Retinal pigment epithelial cell (primary cell): ENCODE results near the gene FAM184B.

Experiments used
- DNase-seq: peaks from one replicate; pipeline ENCODE4 v3.0.0-alpha.2; 2010; ENCODE audit warnings: low read depth
- H3K4me3 ChIP-seq: 2 replicates; pipeline ENCODE4 v1.5.1; 2011; ENCODE audit warnings: mild to moderate bottlenecking, low read length, control low read depth, moderate library complexity
- TF ChIP-seq, protein P1 (sequence below): conservative IDR thresholded peaks from 2 replicates; pipeline ENCODE4 v1.5.1; 2011; ENCODE audit warnings: low read depth, low read length, control low read depth, inconsistent platforms

The FAM184B gene

DNA sequence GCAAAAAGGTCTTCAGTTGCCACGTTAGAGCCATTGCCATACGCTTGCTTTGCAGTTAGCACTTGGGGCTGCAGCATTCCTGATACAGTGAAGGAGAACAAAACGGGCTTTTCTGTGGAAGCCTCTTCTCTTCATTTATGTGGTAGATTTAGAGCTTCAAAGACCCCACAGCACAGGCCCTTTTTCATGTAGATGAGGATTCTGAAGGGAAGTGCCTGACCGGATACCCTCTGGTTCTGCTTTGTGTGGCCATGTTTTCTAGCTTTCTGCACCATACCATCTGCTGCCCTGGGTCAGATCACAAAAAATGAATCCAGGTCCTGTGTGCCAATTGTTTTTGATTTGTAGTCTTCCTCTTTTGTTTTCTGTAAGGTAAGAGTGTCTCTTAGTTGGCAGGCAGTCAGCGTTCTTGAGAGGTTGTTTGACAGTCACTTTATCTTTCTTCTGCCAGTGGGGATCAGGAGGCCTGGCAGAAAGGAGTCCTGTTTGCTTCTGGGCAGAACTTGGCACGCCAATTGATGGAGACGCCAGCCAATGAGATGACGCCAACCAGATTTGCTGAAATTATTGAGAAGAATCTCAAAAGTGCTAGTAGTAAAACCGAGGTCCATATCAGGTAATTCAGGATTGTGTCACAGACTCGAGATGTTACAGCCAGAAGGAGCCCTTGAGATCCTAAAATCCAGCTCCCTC is 196.8 kb downstream of the FAM184B start:
- TF ChIP-seq, protein P1, sequence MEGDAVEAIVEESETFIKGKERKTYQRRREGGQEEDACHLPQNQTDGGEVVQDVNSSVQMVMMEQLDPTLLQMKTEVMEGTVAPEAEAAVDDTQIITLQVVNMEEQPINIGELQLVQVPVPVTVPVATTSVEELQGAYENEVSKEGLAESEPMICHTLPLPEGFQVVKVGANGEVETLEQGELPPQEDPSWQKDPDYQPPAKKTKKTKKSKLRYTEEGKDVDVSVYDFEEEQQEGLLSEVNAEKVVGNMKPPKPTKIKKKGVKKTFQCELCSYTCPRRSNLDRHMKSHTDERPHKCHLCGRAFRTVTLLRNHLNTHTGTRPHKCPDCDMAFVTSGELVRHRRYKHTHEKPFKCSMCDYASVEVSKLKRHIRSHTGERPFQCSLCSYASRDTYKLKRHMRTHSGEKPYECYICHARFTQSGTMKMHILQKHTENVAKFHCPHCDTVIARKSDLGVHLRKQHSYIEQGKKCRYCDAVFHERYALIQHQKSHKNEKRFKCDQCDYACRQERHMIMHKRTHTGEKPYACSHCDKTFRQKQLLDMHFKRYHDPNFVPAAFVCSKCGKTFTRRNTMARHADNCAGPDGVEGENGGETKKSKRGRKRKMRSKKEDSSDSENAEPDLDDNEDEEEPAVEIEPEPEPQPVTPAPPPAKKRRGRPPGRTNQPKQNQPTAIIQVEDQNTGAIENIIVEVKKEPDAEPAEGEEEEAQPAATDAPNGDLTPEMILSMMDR: no peak
- DNase-seq: no peak
- H3K4me3 ChIP-seq: no peak overlapping the region

DNA sequence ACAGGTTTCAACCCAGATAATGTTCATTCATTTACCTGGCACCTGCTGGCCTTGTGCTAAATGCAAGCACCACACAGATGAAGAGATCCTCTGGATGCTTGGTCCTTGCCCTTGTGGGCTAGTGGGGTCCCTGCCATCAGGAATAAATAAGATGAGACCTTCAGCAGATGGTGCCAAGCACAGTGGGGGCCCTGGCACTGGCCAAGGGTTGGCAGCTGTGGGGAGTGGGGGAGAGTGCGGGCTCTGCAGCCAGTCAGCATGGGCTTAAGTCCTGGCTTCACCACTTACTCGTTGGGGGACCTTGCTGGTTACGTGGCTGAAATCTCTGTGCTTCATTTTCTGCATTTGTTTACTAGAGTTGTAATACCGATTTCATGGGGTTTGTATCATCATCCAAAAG is 197.5 kb downstream of the FAM184B start:
- no peak for DNase-seq
- no peak overlapping the region for H3K4me3 ChIP-seq
- TF ChIP-seq, protein P1: no peak

DNA sequence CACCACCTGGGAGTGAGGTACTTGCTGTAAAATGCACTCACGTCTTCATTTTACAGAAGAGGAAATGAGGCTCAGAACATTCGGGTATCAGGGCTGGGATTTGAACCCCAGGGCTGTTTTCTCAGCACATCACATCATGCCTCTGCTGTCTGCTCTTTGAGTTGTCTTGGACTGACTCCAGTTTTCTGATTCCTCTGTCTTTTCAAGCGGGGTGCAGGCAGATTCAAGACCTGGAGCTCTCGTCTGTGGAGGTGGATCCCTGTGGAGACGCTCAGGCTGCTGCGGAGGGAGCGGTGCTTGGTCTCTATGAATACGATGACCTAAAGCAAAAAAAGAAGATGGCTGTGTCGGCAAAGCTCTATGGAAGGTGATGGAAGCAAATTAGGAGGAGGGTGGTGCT is 198.1 kb downstream of the FAM184B start:
- TF ChIP-seq, protein P1: no peak
- no peak for DNase-seq
- H3K4me3 ChIP-seq: no peak overlapping the region

DNA sequence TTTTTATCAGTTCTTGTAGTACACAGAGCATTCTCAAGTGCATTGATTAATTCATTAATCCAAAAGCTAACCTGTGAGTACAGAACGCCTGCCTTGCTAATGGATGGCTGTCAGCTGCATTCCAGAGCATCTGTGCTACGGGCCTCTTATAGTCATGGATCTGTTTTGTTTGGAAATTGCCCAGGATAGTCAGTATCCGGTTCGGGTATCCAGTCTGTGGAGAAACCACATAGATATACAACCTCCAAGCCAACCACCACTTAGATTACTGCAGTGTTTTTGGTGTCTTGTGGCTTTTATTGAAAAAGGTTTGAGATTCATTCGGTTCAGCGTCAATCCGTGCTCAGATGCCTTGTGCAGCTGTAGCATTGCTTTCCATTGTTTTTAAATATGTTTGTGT is 200.5 kb downstream of the FAM184B start:
- DNase-seq: no peak
- TF ChIP-seq, protein P1: no peak
- H3K4me3 ChIP-seq: no peak overlapping the region
